Spleen (tissue), 7 donors: Measurements from ENCODE around the gene MMP25.
A peak's percentile ranks its signal among the peaks of the same experiment; 100 is the strongest.

Experiments
- POLR2A ChIP-seq, 3 donors: fragments of 450-650 bp; IDR thresholded peaks; one replicate each; pipeline ENCODE4 v1.5.1; 2017; ENCODE audit warnings: antibody characterized with exemption in 3 of 3, mild to moderate bottlenecking in 1 of 3
- POLR2AphosphoS5 ChIP-seq, 3 donors: sonication (generic); formaldehyde crosslinking; IDR thresholded peaks; one replicate each; pipeline ENCODE4 v1.5.1; 2017; ENCODE audit warnings: antibody characterized with exemption in 3 of 3
- TF ChIP-seq, protein P1 (sequence below), 11 experiments: fragments of 200-600 bp in 7 of 11; fragments of 450-650 bp in 4 of 11; sonication (generic) in 4 of 11; IDR thresholded peaks in 8 of 11; conservative IDR thresholded peaks in 3 of 11; 1 replicate in 7 of 11; 2 replicates in 4 of 11; pipeline versions ENCODE4 v1.4.0 to v1.8.0; 2016 to 2021; ENCODE audit warnings: antibody characterized with exemption in 11 of 11, inconsistent platforms in 4 of 11, mild to moderate bottlenecking in 1 of 11
- donor health status: DM: no; HTN: no; CAD: no; lungs with moderate emphysema.
- donor health status: DM: no; HTN: no; CAD: no.
- donor health status: DM: no; HTN: no; CAD: no.

DNA sequence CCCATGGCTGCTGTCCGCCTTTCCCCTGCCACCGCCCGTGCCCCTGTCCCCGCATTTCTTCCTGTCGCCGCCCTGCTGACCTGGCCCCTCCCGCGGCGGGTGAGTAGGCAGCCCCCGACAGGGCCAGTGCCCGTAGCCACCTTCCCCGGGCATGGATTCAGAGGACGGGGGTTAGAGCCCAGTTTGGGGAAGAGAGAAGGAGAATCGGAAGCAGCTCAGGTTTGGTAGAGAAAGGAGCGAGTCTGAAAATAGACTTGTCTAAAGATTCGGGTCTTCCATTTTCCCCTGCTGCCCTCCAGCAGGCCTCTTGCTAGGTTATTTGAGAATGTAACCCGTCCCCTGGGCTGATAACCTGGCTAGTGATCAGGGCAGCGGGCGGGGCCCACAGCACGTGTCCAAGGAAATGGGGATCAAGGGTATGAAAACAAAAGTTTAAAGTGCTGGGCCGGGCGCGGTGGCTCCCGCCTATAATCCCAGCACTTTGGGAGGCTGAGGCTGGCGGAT is 41.5 kb upstream of the MMP25 start:
- TF ChIP-seq, protein P1, sequence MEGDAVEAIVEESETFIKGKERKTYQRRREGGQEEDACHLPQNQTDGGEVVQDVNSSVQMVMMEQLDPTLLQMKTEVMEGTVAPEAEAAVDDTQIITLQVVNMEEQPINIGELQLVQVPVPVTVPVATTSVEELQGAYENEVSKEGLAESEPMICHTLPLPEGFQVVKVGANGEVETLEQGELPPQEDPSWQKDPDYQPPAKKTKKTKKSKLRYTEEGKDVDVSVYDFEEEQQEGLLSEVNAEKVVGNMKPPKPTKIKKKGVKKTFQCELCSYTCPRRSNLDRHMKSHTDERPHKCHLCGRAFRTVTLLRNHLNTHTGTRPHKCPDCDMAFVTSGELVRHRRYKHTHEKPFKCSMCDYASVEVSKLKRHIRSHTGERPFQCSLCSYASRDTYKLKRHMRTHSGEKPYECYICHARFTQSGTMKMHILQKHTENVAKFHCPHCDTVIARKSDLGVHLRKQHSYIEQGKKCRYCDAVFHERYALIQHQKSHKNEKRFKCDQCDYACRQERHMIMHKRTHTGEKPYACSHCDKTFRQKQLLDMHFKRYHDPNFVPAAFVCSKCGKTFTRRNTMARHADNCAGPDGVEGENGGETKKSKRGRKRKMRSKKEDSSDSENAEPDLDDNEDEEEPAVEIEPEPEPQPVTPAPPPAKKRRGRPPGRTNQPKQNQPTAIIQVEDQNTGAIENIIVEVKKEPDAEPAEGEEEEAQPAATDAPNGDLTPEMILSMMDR (IDR thresholded peaks at IDR 0.05 in 8 of 11, conservative IDR thresholded peaks at IDR 0.05 in 3 of 11) = no peak
- TF ChIP-seq POLR2AphosphoS5 (IDR thresholded peaks at IDR 0.05) = peak in 1 of 3 donors; percentile 37
- no peak for TF ChIP-seq POLR2A (IDR thresholded peaks at IDR 0.05)
